Cardiac muscle cell (in vitro differentiated cells and primary cell): ENCODE data around the gene LDB2. TPM values are rescaled to one million over a fixed set of nuclear protein-coding genes. Genes with fewer than 3 reads are reported as not detected.

Experiments used
- DNase-seq, 2 donors: peaks; one replicate each; pipeline versions ENCODE4 v3.0.0 to v3.0.0-alpha.2; 2010 to 2017; ENCODE audit warnings: low read depth in 1 of 2, low spot score in 1 of 2
- H3K27ac ChIP-seq: fragments of 200-600 bp; sonication (generic); 2 replicates; pipeline ENCODE4 v1.5.1; 2016
- H3K27me3 ChIP-seq: fragments of 200-600 bp; sonication (generic); 2 replicates; pipeline ENCODE4 v1.6.0; 2016; ENCODE audit warnings: control low read depth
- H3K36me3 ChIP-seq: fragments of 200-600 bp; sonication (generic); 2 replicates; pipeline ENCODE4 v1.5.1; 2016; ENCODE audit warnings: control low read depth
- H3K4me1 ChIP-seq: fragments of 200-600 bp; sonication (generic); 2 replicates; pipeline ENCODE4 v1.8.1; 2017; ENCODE audit warnings: low read depth, mild to moderate bottlenecking, mixed run types
- H3K4me3 ChIP-seq: fragments of 200-600 bp; sonication (generic); 2 replicates; pipeline ENCODE4 v1.5.1; 2016; ENCODE audit warnings: mild to moderate bottlenecking
- H3K9me3 ChIP-seq: fragments of 200-600 bp; sonication (generic); 2 replicates; pipeline ENCODE4 v1.5.1; 2017; ENCODE audit warnings: low read depth, mild to moderate bottlenecking, control low read depth
- polyA plus RNA-seq: library from polyadenylated mRNA; unstranded; fragments of >200 nt; fragmentation: Nextera tagmentation; extraction: Ambion mirVana; gene quantifications from 2 replicates; pipeline ENCODE4 v1.2.1, GENCODE V29; 2016
- total RNA-seq: library from RNA; depleted of rRNA; stranded (reverse); fragments of >200 nt; gene quantifications from 2 replicates; pipeline ENCODE4 v1.2.3, GENCODE V29; 2016
- TF ChIP-seq, protein P1 (sequence below): IDR thresholded peaks from 2 replicates; pipeline ENCODE4 v1.5.1; 2012; ENCODE audit warnings: low read depth, mild to moderate bottlenecking, low read length

LDB2 gene
- total and polyA plus RNA-seq, 2 experiments from 2014 or later, result 10.4 to 12.4 TPM

DNA sequence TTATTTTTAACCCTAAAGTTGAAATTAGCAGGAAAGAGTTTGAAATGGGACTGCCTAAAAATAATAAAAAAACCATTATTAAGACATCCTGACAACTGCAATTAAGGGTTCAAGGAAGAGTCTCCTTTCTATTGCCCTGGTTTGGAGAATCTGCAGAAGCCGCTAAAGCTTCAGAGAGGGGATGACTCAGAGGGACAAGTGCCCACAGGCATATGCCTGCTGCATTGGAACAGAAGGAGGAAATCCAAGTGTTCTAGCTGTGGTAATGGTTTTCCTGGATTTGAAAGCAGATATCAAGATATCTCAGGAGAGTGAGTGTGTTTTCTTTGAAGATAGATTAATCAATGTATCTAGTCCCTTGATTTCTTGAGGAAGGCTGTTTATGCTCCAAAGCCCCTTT is 437.1 kb downstream of the LDB2 start:
- Histone ChIP-seq H3K4me1 (no peaks in the 10 kb centered on the region), H3K9me3 (no peaks in the 10 kb centered on the region), H3K27ac (no peak overlapping the region), H3K36me3 (no peaks in the 10 kb centered on the region), H3K27me3 (no peaks in the 10 kb centered on the region), H3K4me3 (no peak overlapping the region)
- TF ChIP-seq, protein P1, sequence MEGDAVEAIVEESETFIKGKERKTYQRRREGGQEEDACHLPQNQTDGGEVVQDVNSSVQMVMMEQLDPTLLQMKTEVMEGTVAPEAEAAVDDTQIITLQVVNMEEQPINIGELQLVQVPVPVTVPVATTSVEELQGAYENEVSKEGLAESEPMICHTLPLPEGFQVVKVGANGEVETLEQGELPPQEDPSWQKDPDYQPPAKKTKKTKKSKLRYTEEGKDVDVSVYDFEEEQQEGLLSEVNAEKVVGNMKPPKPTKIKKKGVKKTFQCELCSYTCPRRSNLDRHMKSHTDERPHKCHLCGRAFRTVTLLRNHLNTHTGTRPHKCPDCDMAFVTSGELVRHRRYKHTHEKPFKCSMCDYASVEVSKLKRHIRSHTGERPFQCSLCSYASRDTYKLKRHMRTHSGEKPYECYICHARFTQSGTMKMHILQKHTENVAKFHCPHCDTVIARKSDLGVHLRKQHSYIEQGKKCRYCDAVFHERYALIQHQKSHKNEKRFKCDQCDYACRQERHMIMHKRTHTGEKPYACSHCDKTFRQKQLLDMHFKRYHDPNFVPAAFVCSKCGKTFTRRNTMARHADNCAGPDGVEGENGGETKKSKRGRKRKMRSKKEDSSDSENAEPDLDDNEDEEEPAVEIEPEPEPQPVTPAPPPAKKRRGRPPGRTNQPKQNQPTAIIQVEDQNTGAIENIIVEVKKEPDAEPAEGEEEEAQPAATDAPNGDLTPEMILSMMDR, result no peak
- DNase-seq, result no peak

DNA sequence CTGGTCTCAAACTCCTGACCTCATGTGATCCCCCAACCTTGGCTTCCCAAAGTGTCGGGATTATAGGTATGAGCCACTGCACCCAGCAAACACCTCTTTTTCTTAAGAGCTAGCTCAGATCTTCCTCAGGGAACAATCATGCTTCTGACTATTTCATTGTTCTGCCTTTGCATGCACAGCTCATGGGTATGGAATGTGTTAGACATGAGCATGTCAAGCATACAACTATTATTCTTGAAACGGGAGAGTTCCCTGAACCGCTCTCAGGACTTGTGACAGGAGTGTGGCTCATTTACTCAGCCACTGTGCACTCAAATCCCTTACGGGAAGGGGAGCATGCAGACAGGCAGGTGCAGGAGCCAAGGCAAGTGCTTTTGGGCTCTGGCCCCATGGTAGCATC is 440.5 kb downstream of the LDB2 start:
- no peaks in the 10 kb centered on the region for H3K9me3 ChIP-seq
- H3K27ac ChIP-seq, result no peak overlapping the region
- H3K36me3 ChIP-seq, result no peaks in the 10 kb centered on the region
- no peak for DNase-seq
- no peaks in the 10 kb centered on the region for H3K4me1 ChIP-seq
- H3K27me3 ChIP-seq, result no peaks in the 10 kb centered on the region
- H3K4me3 ChIP-seq, result no peak overlapping the region
- TF ChIP-seq, protein P1, result no peak
